ENCODE results near the gene RHBDL1. TPM values are rescaled to one million over a fixed set of nuclear protein-coding genes. Genes with fewer than 3 reads are reported as not detected.

Gene RHBDL1
- total RNA-seq (5.1 TPM), polyA plus RNA-seq (3.1 TPM)
- long read RNA-seq, donor 1: 0 reads
- long read RNA-seq, donor 2: 0 reads
- long read RNA-seq, donor 3, partial matches to known transcripts: 0 of 3 reads
- long read RNA-seq, donor 3, other reads (novel, unspliced or antisense): 0 of 3 reads
- long read RNA-seq, donor 4, partial matches to known transcripts: 0 of 1 reads
- long read RNA-seq, donor 4, other reads (novel, unspliced or antisense): 0 of 1 reads
- long read RNA-seq, donor 5: 0 reads
- long read RNA-seq, donor 6, partial matches to known transcripts: 0 of 1 reads
- long read RNA-seq, donor 6, other reads (novel, unspliced or antisense): 0 of 1 reads
- long read RNA-seq, donor 7: 0 reads
- long read RNA-seq, donor 8, partial matches to known transcripts: 0 of 1 reads
- long read RNA-seq, donor 8, other reads (novel, unspliced or antisense): 0 of 1 reads
- long read RNA-seq, donor 9: 0 reads
- long read RNA-seq, donor 10: 0 reads

DNA sequence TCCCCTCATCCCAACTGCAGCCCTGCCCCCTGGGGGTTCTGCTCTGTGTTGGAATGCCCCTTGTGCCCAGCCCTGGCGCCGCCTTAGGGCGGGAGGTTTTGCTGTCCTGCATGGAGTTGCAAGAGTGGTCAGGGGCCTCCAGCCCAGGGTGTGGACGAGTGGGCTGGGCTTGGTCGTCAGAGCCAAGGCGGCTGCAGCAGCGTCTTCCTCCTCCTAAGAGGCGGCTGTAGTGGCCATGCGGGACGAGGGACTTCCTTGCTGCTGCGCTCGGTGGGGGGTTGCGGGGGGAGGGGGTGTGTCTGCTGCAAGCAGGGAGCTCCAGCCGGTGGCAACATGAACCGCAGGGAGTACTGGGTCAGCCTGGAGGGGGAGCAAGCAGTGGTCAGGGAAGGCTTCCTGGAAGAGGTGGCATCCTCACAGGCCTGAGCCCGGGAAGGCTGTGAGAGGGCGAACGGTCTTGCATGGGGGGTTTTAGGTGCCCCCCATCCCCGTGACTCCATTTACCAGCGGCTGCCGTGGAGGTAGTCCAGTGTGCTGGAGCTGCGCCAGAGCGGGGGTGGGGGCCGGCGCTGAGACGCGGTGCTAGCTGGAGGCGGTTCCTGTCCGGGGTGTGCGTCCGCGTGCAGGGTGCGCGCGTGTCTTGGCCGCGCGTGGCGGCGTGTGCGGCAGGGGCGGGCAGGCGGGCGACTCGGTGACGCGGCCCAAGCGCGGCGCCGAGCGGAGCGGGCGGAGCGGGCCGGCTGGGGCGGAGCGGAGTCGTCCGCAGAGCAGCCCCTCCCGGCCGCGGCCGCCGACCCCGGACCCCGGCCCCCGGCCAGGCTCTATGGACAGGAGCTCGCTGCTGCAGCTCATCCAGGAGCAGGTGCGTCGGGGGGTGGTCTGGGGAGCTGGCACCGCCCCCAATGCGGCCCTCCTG is at the start of gene RHBDL1:
RHBDL1 (plus strand) TSS at position 704 of the 916 bp plus-strand sequence; CDS start at position 824, 120 bp downstream.
- Histone ChIP-seq H3K4me3 (ENCODE audit: low read length in 2 of 2) (peak within 1 kb of the TSS in 1 of 2 donors; percentile 12), H3K27me3 (ENCODE audit: control insufficient read depth in 2 of 2, insufficient read depth in 1 of 2, low read length in 1 of 2) (peaks cover 32 to 54% of the 10 kb centered on the region in 2 donors), H3K36me3 (ENCODE audit: control insufficient read depth in 2 of 2, insufficient read depth in 2 of 2, low read length in 1 of 2) (peaks cover 38 to 42% of the 10 kb centered on the region in 2 donors), H3K9me3 (ENCODE audit: control insufficient read depth in 2 of 2, insufficient read depth in 1 of 2, low read length in 1 of 2) (no peaks in the 10 kb centered on the region), H3K27ac (ENCODE audit: low read depth in 1 of 2, low read length in 1 of 2) (no peak within 1 kb of the TSS), H3K4me1 (ENCODE audit: control insufficient read depth in 2 of 2, insufficient read depth in 2 of 2, low read length in 2 of 2) (peaks cover 5 to 33% of the 10 kb centered on the region in 2 donors)
- WGBS: 12% methylated on average over 73 of the region's 73 CpGs
- DNase-seq (ENCODE audit: low read depth in 6 of 9, low spot score in 9 of 9): no peak

DNA sequence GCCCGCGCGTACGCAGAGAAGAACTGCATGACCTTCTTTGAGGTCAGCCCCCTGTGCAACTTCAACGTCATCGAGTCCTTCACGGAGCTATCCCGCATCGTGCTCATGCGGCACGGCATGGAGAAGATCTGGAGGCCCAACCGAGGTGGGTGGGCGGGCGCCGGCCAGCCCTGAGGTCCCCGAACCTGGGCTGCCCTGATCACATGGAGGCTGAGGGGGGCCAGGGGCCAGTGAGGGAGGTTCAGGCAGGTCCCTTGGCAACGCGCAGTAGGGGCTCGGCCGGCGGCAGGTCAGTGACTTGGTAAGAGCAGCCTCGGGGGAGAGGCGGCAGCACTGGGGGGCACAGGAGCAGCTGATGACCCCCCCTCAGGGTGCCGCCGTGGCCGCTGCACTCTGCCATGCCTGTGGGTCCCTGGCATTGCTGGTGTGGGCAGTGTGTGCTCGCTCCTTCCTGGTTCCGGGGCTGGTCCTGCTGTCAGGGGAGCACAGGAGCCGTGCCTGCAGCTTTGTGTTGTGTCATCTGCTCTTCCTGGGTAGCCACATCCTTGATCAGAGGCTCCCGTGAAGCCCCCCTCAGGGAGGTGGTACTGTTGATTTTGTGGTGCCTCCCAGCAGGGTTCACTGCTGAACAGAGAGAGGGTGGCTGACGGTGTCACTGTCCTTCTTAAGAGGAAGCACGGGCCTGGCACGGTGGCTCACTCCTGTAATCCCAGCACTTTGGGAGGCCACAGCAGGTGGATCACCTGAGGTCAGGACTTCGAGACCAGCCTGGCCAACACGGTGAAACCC is 49.3 kb upstream of the RHBDL1 start:
- Histone ChIP-seq H3K36me3 (ENCODE audit: control insufficient read depth in 2 of 2, insufficient read depth in 2 of 2, low read length in 1 of 2) (peaks cover 13 to 44% of the 10 kb centered on the region in 2 donors), H3K27ac (ENCODE audit: low read depth in 1 of 2, low read length in 1 of 2) (no peak overlapping the region), H3K27me3 (ENCODE audit: control insufficient read depth in 2 of 2, insufficient read depth in 1 of 2, low read length in 1 of 2) (peaks cover 0 to 13% of the 10 kb centered on the region in 2 donors), H3K4me1 (ENCODE audit: control insufficient read depth in 2 of 2, insufficient read depth in 2 of 2, low read length in 2 of 2) (peaks cover 0 to 16% of the 10 kb centered on the region in 2 donors), H3K9me3 (ENCODE audit: control insufficient read depth in 2 of 2, insufficient read depth in 1 of 2, low read length in 1 of 2) (peaks cover 0 to 1% of the 10 kb centered on the region in 2 donors), H3K4me3 (ENCODE audit: low read length in 2 of 2) (no peak overlapping the region)
- 97% methylated on average over 35 of the region's 35 CpGs for WGBS
- DNase-seq (ENCODE audit: low read depth in 6 of 9, low spot score in 9 of 9): no peak

DNA sequence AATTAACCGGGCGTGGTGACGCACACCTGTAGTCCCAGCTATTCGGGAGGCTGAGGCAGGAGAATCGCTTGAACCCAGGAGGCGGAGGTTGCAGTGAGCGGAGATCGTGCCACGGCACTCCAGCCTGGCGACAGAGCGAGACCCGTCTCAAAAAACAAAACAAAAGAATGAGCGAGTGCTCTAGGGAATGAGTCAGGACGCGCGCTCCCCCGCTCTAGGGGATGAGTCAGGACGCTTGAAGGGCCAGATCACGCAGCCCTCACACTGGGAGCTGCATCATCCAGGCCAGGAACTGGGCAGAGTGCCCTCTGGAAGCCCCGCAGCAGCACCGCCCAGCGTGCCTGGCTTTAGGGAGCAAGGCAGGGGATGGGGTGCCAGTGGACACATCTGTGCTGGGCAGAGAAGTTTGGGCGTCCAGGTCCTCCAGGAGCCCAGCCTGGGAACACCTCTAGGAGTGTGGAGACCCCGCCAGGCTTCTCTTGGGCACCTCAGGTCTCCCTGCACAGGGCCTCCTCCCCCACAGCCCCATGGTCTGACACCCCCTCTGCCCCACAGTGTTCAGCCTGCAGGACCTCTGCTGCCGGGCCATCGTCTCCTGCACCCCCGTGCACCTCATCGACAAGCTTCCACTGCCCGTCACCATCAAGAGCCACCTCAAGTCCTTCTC is 48.6 kb upstream of the RHBDL1 start:
- H3K4me3 ChIP-seq (ENCODE audit: low read length in 2 of 2): no peak overlapping the region
- no peak overlapping the region for H3K27ac ChIP-seq (ENCODE audit: low read depth in 1 of 2, low read length in 1 of 2)
- no peak for DNase-seq (ENCODE audit: low read depth in 6 of 9, low spot score in 9 of 9)
- H3K9me3 ChIP-seq (ENCODE audit: control insufficient read depth in 2 of 2, insufficient read depth in 1 of 2, low read length in 1 of 2): no peaks in the 10 kb centered on the region
- peaks cover 13 to 44% of the 10 kb centered on the region in 2 donors for H3K36me3 ChIP-seq (ENCODE audit: control insufficient read depth in 2 of 2, insufficient read depth in 2 of 2, low read length in 1 of 2)
- peaks cover 0 to 15% of the 10 kb centered on the region in 2 donors for H3K27me3 ChIP-seq (ENCODE audit: control insufficient read depth in 2 of 2, insufficient read depth in 1 of 2, low read length in 1 of 2)
- peaks cover 0 to 9% of the 10 kb centered on the region in 2 donors for H3K4me1 ChIP-seq (ENCODE audit: control insufficient read depth in 2 of 2, insufficient read depth in 2 of 2, low read length in 2 of 2)
- 97% methylated on average over 29 of the region's 29 CpGs for WGBS

DNA sequence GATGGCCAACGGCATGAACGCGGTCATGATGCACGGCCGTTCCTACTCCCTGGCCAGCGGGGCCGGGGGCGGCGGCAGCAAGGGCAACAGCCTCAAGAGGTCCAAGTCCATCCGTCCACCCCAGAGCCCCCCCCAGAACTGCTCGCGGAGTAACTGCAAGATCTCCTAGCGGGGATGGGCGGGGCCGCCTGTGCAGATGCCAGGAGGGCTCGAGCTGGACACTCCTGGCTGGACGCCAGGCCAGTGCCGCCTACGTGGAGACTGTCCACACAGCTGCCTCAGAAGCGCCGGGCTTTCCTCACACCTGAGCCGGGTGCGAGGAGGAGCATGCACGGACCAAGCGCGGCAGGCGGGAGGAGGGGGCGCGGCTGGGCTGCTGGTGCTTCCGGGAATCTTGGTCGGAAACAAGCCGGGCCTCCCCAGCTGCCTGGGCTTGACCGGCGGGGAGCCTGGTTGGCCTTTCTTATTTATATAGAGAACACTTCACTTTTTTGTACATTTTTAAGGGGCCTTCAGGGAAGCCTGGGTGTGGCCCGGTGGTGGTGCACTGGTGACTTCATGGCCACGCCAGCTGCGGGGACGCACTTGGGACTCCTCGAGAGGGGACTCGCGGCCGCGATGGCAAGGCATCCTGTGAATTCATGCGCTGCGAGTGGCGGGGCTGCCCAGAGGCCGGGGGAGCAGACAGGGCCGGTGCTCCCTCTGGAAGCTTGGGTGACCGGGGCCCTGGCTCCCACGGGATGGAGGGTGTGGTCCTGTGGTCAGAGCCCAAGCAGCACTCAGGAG is 47.8 kb upstream of the RHBDL1 start:
- H3K27ac ChIP-seq (ENCODE audit: low read depth in 1 of 2, low read length in 1 of 2): no peak overlapping the region
- no peak for DNase-seq (ENCODE audit: low read depth in 6 of 9, low spot score in 9 of 9)
- peaks cover 0 to 15% of the 10 kb centered on the region in 2 donors for H3K27me3 ChIP-seq (ENCODE audit: control insufficient read depth in 2 of 2, insufficient read depth in 1 of 2, low read length in 1 of 2)
- H3K9me3 ChIP-seq (ENCODE audit: control insufficient read depth in 2 of 2, insufficient read depth in 1 of 2, low read length in 1 of 2): no peaks in the 10 kb centered on the region
- H3K4me1 ChIP-seq (ENCODE audit: control insufficient read depth in 2 of 2, insufficient read depth in 2 of 2, low read length in 2 of 2): peaks cover 0 to 9% of the 10 kb centered on the region in 2 donors
- 95% methylated on average over 50 of the region's 50 CpGs for WGBS
- H3K4me3 ChIP-seq (ENCODE audit: low read length in 2 of 2): no peak overlapping the region
- H3K36me3 ChIP-seq (ENCODE audit: control insufficient read depth in 2 of 2, insufficient read depth in 2 of 2, low read length in 1 of 2): peaks cover 13 to 46% of the 10 kb centered on the region in 2 donors

DNA sequence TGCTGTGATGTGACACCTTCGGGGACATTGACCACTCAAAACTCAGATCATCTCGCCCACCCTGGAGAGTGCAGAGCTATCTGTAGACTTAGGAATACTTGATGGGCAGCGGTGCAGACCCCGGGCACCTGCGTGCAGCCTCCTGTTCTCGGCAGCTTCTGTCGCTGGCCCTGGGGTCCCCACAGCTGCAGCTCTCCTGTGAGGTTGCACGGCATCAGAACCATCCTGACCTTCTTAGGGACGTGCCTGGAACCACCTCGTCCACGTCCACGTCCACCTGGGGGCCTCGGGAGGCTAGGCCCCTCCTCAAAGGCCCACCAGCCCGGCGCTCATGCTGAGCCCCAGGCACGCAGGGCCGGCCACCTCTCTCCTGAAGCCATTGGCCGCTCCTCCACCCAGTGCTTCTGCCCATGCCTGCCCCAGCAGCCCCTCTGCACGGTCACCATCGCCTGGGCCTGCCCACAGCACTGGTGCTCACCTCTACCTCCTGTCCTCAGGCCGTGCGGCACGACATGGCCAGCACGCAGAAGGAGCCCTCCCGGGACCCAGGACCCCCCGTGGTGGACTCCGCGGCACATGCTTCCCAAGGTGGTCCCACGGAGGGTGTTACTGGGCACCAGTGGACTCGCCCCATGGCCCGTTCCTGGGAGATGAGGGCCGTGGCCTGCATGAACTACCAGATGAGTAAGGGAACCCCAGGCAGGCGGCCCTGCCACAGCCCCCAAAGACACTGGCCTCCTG is 47.0 kb upstream of the RHBDL1 start:
- Histone ChIP-seq H3K4me3 (ENCODE audit: low read length in 2 of 2) (no peak overlapping the region), H3K36me3 (ENCODE audit: control insufficient read depth in 2 of 2, insufficient read depth in 2 of 2, low read length in 1 of 2) (peaks cover 13 to 54% of the 10 kb centered on the region in 2 donors), H3K27me3 (ENCODE audit: control insufficient read depth in 2 of 2, insufficient read depth in 1 of 2, low read length in 1 of 2) (peaks cover 0 to 15% of the 10 kb centered on the region in 2 donors), H3K27ac (ENCODE audit: low read depth in 1 of 2, low read length in 1 of 2) (no peak overlapping the region), H3K4me1 (ENCODE audit: control insufficient read depth in 2 of 2, insufficient read depth in 2 of 2, low read length in 2 of 2) (peaks cover 0 to 9% of the 10 kb centered on the region in 2 donors), H3K9me3 (ENCODE audit: control insufficient read depth in 2 of 2, insufficient read depth in 1 of 2, low read length in 1 of 2) (no peaks in the 10 kb centered on the region)
- no peak for DNase-seq (ENCODE audit: low read depth in 6 of 9, low spot score in 9 of 9)
- 97% methylated on average over 33 of the region's 33 CpGs for WGBS

DNA sequence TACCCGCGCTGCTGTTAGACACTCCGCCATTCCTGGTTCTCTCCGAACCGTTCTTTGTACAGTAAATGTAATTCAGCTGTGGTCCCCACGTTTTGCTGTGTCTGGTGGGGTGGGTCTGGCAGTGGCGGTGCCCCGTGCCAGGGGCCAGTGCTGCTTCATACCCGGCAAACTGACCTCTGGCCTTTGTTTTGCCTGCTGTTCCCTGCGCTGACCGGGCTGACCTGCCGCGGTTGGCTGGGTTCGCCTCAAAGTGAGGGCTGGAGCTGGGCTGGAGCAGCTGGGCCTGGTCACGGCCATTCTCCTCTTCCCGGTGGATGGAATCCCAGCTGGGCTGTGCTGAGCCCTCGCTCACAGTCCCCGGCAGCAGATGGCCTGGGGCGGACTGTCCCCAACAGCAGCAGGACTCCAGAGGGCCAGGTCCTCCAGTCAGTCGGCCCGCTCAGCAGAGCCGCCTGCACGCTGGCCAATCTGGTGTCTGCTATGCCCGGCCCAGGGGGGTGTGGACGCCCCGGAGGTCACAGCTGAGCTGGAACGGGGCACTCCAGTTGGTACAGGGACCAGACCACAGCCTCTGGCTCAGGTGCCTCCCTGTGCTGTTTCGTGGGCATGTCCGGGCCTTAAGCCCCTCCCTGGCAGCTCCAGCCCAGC is 46.2 kb upstream of the RHBDL1 start:
- Histone ChIP-seq H3K27me3 (ENCODE audit: control insufficient read depth in 2 of 2, insufficient read depth in 1 of 2, low read length in 1 of 2) (peaks cover 0 to 15% of the 10 kb centered on the region in 2 donors), H3K9me3 (ENCODE audit: control insufficient read depth in 2 of 2, insufficient read depth in 1 of 2, low read length in 1 of 2) (no peaks in the 10 kb centered on the region), H3K4me1 (ENCODE audit: control insufficient read depth in 2 of 2, insufficient read depth in 2 of 2, low read length in 2 of 2) (peaks cover 0 to 9% of the 10 kb centered on the region in 2 donors), H3K36me3 (ENCODE audit: control insufficient read depth in 2 of 2, insufficient read depth in 2 of 2, low read length in 1 of 2) (peaks cover 15 to 60% of the 10 kb centered on the region in 2 donors), H3K4me3 (ENCODE audit: low read length in 2 of 2) (no peak overlapping the region), H3K27ac (ENCODE audit: low read depth in 1 of 2, low read length in 1 of 2) (no peak overlapping the region)
- WGBS: 94% methylated on average over 29 of the region's 29 CpGs
- no peak for DNase-seq (ENCODE audit: low read depth in 6 of 9, low spot score in 9 of 9)

DNA sequence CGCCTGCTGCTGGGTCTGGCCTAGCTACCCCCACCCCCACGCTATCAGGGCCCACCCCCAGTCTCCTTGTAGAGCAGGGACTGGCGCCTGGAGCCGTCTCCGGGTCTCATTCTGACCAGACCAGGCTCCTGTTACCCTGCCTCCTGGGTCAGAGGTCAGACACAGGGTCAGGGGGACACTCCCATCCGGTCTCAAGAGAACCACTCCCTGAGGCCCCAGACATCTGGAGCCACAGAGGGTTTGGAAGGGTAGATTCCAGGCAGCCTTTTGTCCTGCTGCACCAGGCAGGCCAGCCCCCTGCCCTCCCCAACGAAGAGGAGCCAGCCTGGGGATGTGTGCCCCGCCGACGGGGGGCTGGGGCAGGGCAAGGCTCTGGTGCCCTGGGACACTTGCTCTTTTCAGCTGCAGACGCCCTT is 45.6 kb upstream of the RHBDL1 start:
- Histone ChIP-seq H3K27ac (ENCODE audit: low read depth in 1 of 2, low read length in 1 of 2) (no peak overlapping the region), H3K9me3 (ENCODE audit: control insufficient read depth in 2 of 2, insufficient read depth in 1 of 2, low read length in 1 of 2) (no peaks in the 10 kb centered on the region), H3K4me3 (ENCODE audit: low read length in 2 of 2) (no peak overlapping the region), H3K27me3 (ENCODE audit: control insufficient read depth in 2 of 2, insufficient read depth in 1 of 2, low read length in 1 of 2) (peaks cover 0 to 15% of the 10 kb centered on the region in 2 donors), H3K36me3 (ENCODE audit: control insufficient read depth in 2 of 2, insufficient read depth in 2 of 2, low read length in 1 of 2) (peaks cover 20 to 60% of the 10 kb centered on the region in 2 donors), H3K4me1 (ENCODE audit: control insufficient read depth in 2 of 2, insufficient read depth in 2 of 2, low read length in 2 of 2) (peaks cover 0 to 12% of the 10 kb centered on the region in 2 donors)
- no peak for DNase-seq (ENCODE audit: low read depth in 6 of 9, low spot score in 9 of 9)
- 85% methylated on average over 11 of the region's 11 CpGs for WGBS

Data from thymus (tissue), 14 donors.